ENCODE results near the gene NKAIN2.

The NKAIN2 gene

DNA sequence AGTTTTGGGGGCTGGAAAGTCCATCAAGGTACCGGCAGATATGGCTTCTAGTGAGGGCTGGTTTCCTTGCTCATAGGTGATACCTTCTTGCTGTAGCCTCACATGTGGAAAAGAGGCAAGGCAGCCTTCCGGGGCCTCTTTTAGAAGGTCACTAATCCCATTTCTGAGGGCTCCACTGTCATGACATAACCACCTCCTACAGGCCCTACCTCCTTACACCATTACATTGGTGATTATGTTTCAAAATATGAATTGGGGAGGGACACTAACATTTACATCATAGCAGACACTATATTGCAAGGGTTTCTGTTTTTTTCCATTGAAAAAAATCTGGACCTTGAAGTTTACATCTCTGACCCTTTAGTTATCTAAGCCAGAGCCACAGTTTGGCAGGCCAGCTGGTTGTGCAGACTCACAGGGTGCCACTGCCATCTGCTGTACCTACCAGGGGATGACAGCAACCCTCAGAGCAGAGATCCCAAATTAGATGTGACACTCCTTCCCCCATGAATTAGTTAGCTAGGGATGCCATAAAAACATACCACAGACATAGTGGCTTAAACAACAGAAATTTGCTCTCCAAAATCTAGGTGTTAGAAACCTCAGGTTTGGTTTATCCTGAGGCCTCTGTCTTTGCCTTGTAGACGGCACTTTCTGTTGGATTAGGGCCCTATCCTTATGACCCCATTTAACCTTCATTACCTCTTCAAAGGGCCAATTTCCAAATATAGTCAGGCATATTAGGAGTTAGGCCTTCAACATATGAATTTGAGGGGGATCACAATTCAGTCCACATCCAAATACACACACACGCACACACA, 992.2 kb downstream of the NKAIN2 start:
- no peak for DNase-seq

DNA sequence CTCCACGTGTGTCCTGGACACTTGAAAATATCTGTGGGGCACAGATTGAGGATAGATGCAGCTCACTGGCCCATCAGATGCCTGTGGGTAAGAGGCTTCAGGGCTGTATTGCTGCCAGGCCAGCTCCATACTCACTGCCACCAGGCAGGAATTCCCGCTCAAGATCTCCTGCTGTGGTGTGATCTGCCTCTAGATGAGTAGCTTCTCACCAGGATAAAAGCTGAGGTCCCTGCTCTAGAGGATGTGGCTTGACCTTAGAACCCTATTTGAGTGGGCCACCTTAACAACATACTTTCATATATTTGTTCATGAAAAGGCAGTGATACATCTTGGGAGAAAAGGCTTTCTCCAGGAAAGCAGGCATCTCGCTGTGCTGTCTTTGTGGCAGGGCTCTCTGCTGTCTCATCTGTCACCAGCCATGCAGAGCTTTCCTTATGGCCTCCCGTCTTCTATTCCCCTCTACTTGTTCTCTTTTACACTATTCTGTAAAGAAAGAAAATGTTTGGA, 992.9 kb downstream of the NKAIN2 start:
- no peak for DNase-seq

DNA sequence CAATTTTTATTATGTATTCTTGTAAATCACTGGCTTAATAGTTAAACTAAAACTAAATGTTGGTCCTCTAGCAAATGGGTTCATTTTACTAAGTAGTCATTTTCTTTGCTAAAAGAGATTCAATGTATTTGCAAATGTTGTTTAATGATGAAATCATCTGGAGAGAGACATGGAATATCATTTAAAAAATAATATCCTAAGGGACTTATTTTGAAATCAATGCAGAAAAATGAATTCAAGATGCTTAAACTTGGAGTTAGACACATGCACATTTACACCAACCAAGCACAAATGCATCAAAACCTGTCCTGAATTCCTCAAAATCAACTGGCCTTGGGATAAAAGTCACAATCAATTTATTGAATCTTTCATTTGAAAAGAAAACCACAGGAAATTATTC, 993.6 kb downstream of the NKAIN2 start:
- DNase-seq: no peak

DNA sequence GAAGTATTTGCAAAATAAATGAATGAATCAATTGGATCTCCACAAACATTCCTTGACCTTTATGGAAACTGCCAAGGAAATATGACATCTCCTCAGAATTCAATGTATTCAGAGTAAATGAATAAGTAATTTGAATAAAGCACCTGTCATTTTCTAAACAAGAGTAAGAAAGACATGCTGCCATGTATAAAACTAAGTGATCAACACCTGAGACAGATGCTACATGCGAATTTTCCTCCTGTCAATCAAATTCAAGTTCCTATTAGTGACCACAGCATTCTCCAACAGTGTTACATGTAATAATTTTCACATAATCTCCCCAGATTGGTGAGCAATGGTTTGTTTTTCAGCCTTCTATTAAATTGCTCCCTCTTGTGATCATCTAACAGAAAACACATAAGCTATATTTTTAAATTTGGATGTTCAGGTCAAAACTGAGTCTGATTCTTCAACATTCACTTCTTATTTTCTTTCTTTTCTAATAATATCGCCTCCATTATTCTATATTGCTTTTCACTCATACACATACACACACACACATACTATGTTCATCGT, 995.4 kb downstream of the NKAIN2 start:
- no peak for DNase-seq

DNA sequence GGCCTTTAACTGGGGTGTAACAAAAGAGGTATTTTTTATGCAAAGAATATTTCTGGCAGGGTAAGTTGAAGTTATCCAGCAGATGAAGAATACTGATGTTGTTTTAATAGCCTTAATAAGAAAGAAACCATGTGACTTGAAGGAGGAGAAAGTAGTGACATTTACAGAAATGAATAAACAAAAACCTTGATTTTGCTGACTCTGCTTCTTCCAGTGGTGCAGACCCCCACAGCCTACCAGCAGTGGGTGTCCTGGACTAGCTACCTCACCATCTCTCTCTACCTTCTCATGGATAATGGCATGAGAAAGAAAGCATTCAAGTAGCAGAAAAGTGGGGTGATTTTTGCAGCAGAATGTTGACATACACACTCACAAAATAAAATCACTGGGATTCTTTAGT, 996.0 kb downstream of the NKAIN2 start:
- no peak for DNase-seq

DNA sequence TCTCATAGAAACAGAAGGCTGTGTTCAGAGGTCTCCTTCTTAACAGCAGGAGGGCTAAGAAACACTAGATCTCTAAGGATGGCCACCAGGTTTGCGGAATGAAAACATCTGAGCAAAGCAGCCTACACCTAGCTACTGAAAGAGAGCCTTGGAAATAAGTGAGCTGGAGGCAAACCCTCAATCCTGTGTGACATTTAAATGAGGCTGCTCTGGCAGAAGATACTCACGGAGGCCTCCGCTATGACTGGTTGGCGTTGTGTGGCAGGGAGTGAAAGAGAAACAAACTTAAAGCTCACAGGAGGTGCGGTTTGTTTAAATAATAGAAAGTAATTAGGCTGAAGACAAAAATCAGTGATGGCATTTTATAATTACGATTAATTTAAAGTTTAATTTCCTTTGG, 996.6 kb downstream of the NKAIN2 start:
- no peak for DNase-seq

DNA sequence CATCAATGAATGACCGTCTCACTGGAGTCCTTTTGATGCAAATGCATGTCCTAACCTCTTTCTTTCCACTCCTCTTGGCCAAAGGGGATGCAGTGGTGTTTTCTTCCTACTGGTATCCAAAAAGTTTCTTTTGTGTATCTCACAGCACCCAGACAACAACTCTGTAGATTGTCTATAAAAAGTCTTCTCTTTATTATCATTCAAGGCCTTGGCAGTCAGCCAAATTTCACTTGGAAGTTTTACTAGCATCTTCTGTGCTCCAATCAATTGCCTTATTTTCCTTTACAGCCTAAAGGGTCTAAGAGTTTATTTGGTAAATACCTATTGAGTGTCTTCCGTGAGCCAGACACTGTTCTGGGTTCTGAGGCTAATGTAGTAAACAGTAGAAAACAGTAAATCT, 1008.4 kb downstream of the NKAIN2 start:
- no peak for DNase-seq

DNA sequence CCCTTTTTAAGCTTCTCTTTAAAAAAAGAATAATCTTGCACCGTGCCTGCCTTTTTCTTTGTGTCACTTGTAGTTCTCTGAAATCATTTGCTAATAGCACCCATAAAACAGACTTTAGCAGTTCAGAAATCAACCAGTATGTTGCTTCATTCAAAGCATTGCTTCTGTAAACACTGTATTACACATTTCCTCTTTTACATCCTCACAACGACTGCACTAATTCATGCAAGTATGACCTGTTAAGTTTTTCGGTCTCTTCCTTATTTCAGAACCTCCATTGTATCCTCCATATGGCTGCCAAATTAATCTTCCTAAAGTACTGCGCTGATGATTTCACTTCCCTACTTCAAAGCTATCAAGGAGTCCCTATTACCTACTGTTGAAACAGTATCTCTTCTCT, 1015.7 kb downstream of the NKAIN2 start:
- no peak for DNase-seq

DNA sequence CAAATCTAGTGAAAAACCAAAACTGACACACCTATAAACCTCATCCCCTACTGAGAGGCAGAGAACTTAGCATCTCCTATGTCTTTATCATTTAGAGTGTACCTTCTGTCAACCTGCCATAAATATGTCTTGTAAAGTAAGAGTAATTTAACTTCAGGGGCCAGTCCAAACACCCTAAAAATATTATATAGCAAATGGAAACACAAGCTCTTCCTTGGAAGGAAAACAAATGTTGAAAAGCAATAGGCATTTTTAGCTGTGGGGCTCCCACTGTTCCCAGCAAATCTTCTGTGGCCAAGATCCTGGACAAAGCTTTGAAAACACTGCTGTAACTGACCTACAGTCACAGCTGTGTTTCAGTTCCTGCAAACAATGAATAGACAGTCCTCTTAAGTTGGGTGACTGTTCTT, 1018.5 kb downstream of the NKAIN2 start:
- no peak for DNase-seq

DNA sequence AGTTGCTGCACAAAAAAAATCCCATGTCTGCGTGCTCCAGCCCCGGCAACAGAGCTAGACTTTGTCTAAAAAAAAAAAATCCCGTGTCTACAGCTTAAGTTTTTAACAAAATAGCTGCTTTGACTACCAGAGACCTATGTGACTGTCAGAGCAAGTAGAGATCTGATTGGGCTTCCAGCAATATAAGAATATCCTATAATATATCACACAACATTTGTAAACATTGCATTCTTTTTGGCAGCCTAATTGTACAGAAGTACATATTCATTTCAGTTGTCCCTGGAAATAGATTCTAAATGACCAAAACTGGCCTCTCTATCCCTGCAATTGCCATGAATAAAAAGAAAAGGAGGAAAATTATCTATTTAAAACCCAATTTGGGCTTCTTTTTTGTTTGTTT, 1019.1 kb downstream of the NKAIN2 start:
- DNase-seq: no peak

DNA sequence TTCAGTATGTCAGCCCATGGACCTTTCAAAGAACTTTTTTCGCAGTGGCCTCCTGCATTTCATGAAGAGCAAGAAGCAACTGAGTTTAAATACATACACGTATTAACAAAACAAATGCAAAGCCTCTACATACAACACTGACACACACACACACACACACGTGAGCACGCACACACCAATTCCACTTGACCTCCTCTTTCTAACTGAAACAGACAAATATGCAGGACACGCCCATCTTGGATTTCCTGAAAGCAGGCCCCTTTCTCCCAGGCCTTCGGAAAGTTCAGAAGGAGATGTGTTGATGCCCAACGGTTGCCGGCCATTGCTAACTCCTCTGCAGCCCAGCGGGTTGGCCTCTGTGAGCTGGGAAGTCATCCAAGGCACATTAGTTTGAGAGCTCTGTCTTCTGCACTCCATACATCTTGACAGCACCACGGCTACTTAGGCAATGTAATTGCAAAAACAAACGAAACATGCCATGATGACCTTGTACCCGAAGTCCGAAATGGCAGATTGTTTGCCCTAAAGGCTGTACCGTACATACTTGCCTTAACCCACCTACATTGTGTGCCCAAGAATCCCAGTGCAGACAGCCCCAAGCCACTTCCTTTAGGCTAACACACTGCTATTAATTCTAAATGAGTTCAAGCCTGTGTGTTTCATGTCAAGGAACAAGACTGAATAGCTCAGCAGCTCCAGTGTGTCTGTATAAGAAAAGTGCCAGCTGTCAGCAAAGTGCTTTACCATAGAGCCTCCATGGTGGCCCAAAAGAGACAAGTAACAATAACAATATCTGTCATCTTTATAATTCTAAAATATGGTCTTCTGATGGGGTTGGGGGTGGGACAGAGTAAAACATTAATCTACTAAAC, 1019.8 kb downstream of the NKAIN2 start:
- DNase-seq: no peak

DNA sequence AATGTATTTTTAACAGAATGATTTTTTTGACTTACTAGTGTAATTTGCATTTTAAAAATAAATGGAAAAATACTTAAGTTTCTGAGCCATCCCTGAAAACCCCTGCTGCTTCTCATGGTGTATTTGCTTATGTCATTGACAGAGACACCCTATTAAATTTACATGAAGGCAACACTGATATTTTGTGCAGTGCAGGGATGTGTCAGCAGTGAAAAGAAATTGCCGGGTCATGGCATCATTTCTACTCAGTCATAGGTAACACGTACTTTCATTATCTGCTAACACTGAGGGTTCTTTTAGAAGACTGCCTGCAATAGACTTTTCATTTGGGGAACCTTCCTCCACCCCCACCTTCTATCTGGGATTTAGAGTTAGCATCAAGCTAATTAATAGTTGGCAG, 1021.9 kb downstream of the NKAIN2 start:
- DNase-seq: no peak

DNA sequence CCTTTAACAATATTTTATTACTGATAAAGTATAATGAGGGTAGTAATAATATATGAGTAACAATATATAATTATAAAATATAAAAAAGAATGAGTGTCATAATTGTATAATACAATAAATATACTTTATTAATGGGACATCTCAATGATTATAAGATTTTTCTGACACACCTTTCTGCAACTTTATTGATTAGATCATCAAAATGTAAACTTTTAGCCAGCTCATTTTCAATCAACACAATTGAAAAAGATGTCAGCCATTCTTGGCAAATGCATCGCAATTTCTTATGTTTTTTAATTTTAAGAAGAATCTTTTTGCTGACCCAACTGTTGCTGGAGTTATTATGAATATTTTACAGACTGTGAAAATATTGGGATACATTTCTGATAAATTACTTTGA, 1026.2 kb downstream of the NKAIN2 start:
- no peak for DNase-seq

DNA sequence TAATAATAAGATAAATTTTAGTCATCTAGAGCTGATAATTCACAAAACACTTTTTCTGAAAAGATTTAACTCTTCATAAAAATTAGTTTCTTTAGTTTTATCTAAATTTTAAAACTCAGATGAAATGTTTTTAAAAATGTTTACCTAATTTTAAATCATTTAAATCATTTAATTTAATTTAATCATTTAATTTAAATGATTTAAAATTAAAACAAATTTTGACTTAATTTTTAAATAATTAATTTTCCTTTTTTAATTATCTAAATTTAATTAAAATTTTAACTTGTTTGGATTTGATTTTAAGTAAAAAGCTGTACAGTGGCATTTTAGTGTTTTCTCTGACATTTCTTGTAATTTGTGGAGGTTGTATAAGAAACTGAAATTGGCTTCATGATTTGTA, 1026.8 kb downstream of the NKAIN2 start:
- no peak for DNase-seq

DNA sequence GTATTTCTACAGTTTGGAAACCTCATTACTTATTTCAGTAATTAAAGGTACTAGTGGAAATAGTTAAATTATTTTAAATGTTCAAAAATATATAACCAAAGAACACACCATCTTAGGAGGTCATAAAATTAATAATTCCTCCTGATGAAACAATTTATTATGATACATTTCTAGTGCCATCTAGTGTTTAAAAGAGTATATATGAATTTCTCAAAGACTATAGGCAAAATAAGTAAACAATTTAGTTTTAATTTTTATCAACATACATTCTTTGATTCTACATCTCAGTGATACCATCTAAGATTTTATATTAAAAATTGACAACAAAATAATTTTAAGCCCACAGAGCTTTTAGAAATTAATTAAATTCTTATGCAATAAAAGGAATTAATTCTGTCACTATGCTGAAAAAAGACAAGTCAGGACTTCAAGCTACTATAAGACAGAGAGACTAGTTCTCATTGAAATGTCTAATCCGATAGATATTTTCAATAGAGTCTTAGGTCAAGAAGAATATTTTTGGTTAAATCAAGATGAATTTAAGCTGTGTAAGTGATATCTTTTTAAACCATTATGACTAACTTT, 1050.8 kb downstream of the NKAIN2 start:
- DNase-seq: no peak

DNA sequence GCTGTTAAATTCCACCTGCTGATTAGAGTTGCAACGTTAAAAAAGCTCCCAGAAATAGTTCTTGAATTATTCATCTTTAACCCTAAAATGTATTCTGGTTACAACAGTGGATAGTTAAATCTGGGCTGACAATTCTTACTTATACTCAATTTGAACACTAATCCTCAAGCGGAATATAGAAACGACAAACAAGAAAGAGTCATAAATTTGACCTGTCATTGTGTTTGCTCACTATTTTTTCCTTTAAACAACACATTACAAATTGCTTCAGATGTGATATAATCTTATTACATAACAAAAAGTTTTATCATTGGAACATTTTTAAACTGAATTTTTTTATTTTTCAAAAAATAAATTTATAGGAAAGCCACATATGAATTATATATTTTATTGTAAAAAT, 1054.1 kb downstream of the NKAIN2 start:
- DNase-seq: no peak

DNA sequence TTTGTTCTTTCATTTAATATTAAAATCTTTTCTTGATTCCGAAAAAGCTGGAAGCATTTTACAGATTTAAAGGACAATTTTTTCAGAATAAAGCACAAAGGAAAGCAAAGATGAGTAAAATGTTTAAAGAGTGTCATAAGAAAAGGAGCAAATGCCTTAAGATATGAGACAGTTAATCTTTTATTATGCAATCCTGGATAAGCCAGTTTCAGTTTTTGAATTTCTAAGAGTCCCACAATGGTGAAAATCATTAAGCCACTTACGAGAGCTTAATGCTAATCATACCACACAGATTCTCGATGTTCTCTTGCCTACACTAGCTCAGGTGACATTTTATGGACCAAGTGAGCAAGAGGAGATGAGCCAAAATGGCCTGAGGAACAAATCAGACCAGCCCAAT, 1054.9 kb downstream of the NKAIN2 start:
- DNase-seq: no peak

DNA sequence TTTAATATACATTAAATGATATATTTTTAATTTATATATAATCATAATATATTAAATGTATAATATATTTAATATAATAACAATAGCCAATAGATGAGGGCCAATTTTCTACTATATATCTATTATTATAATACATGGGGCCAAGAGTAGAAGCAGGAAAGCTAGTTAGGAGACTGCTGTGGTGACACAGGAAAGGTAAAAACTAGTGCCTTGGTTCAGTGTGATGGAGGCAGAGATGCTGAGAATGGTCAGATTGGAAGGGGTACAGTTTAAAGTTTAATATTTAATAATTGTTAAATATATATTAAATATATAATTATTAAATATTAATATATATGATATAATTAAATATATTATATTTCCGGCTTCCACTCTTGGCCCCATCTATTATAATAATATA, 1055.7 kb downstream of the NKAIN2 start:
- DNase-seq: no peak

DNA sequence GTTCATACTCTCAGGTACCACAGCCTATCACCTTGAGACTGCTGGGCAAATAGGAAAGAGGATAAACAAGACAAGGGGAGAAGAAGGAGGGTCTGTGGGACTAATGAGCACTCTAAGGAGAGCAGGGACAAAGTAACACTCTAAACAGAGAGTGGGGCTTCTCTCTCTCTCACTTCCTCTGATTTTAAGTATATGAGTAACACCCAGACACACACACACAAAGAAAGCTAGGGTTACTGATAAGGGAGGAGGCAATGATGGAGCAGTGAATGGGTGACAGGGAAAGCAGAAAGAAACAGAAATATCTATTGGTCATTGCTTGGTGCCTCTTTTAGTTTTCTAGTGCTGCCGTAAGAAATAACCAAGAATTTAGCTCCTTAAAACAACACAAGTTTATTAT, 1062.4 kb downstream of the NKAIN2 start:
- no peak for DNase-seq

DNA sequence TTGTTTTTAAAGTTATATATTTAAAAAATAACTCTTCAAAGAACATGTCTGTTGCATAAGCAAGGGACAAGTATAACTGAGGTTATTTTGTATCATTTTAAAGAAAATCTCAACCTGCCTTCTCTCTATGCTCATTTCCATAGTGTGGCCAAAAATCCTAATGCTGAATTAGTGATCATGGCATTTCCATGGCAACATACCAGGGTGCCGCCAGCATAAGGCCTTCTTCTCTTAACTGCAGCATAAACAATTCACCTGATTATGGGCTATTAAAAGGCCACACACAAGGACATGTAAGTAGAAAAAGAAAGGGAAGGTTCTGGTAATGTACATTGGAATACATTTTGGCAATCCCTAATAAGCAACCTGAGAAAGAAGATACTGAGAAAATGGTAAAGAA, 1063.5 kb downstream of the NKAIN2 start:
- no peak for DNase-seq

DNA sequence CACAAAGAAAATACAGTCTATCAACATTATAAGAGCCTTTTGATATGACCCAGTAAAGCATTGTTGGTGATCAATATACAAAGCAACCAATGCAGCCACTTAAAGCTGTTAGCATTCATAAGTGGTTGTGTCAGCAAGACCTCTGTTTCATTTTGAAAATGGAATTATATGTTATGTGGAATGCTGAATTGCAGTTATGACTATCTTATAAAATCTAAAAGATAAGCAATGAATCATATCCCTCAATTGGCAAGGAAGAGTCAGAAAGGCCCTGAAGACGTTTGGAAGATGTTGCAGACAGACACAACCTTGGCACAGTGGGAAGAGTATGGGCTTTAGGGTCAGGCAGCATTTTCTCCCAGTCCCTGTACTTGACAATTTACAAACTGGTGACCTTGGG, 1064.8 kb downstream of the NKAIN2 start:
- no peak for DNase-seq

DNA sequence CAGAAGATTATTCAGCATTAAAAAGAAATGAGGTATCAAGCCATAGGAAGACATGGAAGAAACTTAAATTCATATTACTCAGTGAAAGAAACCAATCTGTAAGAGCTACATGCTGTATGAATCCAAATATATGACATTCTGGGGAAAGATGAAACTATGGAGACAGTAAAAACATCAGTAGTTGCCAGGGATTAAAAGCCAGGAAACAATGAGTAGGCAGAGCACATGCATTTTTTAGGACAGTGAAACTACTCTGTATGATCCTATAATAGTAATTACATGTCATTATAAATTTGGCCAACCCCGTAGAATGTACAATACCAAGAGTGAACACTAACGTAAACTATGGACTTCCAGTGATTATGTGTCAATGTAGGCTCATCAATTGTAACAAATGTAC, 1065.8 kb downstream of the NKAIN2 start:
- no peak for DNase-seq

All from CD4-positive, alpha-beta T cell treated with Interleukin-10 for 1 hour (primary cell).